Measurements from ENCODE around the gene ZDHHC9.
"Not testable (repeated sequence)": the region's sequence is repeated elsewhere in the genome, so short reads cannot be mapped to it uniquely, and the experiment has no call there.

ZDHHC9 gene

DNA sequence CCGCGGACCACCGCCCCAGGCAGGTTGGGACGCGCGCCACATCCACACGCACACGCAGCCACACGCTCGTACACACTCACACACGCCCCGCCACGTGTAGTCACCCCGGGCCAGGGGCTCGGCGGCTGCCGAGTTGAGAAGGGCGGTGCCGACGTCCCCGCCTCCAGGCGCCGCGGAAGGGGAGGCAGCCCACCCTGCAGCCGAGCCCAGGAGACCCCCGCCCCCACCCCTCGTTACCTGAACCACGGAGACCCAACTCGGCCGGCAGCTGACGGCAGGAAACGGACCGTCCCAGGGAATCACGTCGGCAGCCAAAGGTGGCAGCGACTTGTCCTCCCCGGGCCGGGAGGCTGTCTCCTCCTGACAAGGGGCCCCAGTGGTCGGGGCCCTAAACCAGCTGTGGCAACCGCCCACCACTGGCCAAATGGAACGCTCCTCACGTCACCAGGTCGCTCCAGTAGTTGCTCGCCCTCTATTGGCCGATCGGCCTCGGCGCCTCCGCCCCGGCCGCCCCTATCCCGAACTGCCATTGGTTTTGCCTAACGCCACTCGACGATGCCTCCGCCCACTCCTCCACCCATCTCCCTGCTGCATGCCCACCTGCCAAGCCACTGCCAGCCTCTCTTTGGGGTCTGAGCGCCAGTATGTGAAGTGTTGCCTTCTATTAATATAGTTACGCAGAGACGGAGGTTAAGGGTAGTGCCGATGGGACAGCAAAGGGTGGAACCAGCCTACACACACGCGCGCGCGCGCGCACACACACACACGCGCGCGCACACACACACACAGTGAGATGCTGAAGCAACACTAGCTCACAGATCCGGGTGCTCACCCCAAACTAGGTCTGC is at the start of gene ZDHHC9:
TSS of gene ZDHHC9 (minus strand) at position 428 of the 848 bp plus-strand sequence. CDS start 1,941 bp downstream, outside the sequence.
- DNase-seq (ENCODE audit: low read depth): peak; percentile 74

GRCh38 chrX:129877401-129877800 is 33.7 kb upstream of the ZDHHC9 start:
- DNase-seq (ENCODE audit: low read depth): no peak

DNA sequence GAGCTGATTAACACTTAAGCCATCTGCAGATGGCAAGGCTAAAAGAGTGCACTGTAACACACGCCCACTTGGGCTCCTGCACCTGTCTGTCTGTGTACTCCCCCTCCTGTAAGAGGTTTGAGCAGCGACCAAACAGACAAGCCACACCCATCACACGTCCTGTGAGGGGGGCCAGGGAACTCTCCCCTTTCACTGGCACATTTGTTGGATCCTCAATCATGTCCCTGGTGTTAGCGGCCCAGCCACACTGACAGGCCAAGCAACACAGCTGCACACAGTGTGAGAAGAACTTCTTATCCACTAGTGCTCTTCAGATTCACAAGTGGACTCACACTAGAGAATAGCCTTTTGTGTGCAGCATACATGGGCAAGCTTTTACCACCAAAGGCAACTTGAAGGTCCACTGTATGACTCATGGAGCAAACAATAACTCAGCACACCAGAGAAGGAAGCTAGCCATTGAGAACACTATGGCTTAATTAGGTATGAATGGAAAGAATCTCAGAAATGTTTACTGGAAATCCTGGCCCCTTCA is 33.2 kb upstream of the ZDHHC9 start:
- no peak for DNase-seq (ENCODE audit: low read depth)

GRCh38 chrX:129875669-129876068 is 32.0 kb upstream of the ZDHHC9 start:
- DNase-seq (ENCODE audit: low read depth): no peak

GRCh38 chrX:129872524-129872923 is 28.8 kb upstream of the ZDHHC9 start:
- DNase-seq (ENCODE audit: low read depth): no peak

GRCh38 chrX:129866321-129866720 is 22.6 kb upstream of the ZDHHC9 start:
- not testable (repeated sequence) for DNase-seq (ENCODE audit: low read depth)

- DNase-seq (ENCODE audit: low read depth): not testable (repeated sequence)
Measured at GRCh38 chrX:129859134-129859533, 15.4 kb upstream of the ZDHHC9 start.

DNA sequence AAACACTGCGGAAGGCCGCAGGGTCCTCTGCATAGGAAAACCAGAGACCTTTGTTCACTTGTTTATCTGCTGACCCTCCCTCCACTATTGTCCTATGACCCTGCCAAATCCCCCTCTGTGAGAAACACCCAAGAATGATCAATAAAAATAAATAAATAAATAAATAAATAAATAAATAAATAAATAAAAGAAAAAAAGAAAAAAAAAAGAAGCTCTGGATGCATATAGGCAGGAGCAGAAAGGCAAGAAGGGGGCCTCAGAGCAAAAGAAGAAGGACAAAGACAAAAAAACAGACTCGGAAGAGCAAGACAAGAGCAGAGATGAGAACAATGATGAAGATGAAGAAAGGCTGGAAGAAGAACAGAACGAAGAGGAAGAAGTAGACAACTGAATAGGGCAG is 8.1 kb upstream of the ZDHHC9 start:
- not testable (repeated sequence) for DNase-seq (ENCODE audit: low read depth)

- no peak for DNase-seq (ENCODE audit: low read depth)
Measured at GRCh38 chrX:129846716-129847115, 3.0 kb upstream of the ZDHHC9 start.

GRCh38 chrX:129845616-129846190 is 2.0 kb upstream of the ZDHHC9 start:
- no peak for DNase-seq (ENCODE audit: low read depth)

GRCh38 chrX:129843209-129843458 is 552 bp downstream of the ZDHHC9 start:
- DNase-seq (ENCODE audit: low read depth): no peak

- DNase-seq (ENCODE audit: low read depth): no peak
Measured at GRCh38 chrX:129842510-129843208, 1.0 kb downstream of the ZDHHC9 start.

DNA sequence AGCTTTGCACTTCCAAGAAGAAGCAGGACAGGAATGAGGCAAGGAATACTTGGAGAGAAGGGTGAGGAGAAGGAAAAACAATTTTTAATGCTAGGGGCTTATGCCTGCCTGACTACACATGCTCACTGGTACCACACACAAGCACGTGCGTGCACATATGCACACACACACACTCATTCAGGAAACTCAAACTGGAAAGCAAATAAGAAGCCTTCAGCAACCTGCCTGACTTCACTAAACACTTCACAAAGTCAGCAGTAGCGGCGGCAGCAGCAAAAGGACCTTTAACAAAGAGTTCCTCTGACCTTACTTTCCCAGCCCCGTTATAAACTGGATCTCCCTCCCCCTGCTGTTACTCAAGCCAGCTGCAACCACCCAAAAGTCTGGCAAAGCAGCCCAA is 3.3 kb downstream of the ZDHHC9 start:
- DNase-seq (ENCODE audit: low read depth): no peak

- no peak for DNase-seq (ENCODE audit: low read depth)
Measured at GRCh38 chrX:129836827-129837226, 6.9 kb downstream of the ZDHHC9 start.

DNA sequence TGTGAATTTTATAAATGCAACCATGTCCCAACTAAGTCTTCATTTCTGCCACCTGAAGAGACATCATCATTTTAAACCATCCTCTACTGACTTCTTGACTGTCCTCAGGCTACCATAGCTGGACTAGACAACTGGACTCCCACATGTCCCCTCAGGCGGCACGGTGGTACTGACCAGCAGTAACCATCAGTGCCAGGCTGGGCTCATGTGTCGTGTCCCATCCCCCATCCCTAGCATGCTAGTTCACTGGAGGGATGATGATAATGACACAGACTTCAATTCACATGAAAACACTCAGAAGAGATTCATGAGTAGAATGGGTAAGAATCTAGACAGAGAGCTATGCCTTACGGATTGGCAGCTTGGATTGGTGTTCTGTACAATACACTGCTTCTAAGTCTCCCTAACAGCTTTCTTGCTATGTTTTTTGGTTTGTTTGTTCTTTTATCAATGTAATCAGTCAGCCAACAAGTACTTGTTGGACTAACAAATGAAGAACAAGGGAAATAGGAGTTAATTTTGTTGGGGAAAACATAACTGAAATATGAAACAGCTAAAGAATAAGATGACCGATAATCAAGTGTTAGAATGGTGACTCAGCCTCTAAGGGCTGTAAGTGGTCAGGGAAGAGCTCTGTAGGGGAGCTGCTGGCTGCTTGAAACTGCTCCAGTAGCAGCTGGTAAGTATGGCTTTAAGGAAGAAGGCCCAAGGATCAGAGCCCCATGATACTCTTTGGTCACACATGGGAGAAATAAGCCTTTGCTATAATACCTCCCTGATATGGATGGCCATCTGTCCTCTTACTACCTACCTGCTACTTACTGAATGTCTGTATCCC is 10.3 kb downstream of the ZDHHC9 start:
- DNase-seq (ENCODE audit: low read depth): no peak

DNA sequence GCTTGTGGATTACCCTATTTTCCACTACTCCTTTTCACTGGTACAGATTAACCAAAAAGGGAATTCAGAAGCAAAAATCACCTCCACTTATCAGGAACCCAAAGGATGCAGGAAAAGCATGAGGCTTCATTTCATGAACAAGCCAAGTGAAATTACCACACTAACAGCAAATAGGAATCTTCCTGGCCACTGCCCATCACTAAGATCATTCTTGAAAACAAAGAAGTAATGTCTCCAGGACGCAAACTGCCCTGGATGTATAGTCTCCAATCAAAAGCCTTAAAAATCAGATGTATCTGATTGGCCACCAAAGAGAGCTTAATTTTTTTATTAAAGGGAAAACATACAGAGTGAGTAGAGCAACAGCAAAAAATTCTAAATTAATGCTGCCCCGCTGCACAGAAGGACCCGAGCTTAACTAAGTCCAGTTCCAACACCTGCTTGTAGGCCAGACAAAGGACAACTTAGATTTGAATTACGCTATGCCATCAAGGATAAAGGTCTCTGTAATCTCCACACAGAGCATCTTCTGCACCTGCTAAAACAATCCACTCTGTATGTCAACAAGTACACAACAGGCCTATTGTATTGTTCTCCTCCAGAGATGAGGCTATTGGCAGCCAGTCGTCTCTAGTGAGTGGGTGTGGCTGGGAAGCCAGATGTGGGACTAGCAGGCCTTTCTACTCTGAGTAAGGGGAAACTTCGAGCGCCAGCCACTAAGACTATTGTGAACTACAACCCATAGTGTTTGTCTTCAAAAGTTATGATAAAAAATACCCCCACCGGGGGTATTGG is 12.4 kb downstream of the ZDHHC9 start:
- no peak for DNase-seq (ENCODE audit: low read depth)

DNA sequence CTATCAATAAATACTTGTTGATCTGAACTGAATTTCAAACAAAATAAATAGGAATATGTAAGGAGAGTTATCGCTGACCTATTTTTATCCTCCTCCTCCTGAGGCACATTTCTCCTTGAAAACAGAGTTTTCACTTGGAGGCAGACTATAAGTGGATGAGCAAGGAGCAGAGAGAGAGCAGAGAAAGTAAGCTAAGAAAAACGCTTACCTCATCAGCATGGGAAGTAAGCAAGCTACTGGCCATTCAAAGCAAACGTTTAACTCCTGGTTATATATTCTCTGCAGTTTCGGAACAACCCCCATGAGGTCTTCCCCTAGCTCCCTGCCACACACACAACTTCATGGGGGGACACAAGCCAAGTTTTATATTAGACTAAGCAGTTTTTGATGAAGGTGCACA is 13.2 kb downstream of the ZDHHC9 start:
- no peak for DNase-seq (ENCODE audit: low read depth)

DNA sequence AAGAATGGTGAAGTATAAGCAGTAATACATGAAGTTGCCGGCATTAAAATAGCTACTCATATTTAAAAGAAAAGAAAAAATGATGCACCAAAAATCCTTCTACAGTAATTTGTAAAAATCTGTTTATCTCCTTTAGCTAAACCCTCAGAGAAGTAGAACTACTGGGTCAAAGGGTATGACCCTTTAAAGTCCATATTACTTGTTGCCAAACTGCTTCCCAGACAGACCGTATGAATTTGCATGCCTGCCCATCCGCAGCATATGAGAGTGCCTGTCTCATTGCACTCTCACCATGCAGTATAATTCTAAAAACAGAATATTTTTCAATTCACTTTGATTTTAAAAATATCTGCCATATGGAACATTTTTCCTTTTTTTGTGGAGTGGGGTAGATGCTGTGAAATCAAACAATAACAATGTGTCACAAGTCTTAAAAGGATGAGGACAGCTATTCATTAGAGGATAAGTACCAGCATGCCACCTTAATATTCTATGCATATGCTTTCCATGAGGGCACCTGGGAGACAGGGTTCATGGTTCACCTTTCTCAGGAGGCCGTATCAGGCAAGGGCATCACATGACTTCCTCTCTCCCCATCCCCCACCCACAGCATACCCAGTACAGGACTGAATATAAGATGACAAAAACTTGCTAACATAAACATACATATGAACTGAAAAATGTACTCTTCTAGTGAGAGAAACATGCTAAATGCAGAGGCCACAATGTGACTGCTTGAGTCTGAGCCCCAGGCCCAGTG is 17.8 kb downstream of the ZDHHC9 start:
- DNase-seq (ENCODE audit: low read depth): no peak

GRCh38 chrX:129824620-129825019 is 19.1 kb downstream of the ZDHHC9 start:
- DNase-seq (ENCODE audit: low read depth): no peak

GRCh38 chrX:129823522-129823921 is 20.2 kb downstream of the ZDHHC9 start:
- no peak for DNase-seq (ENCODE audit: low read depth)

DNA sequence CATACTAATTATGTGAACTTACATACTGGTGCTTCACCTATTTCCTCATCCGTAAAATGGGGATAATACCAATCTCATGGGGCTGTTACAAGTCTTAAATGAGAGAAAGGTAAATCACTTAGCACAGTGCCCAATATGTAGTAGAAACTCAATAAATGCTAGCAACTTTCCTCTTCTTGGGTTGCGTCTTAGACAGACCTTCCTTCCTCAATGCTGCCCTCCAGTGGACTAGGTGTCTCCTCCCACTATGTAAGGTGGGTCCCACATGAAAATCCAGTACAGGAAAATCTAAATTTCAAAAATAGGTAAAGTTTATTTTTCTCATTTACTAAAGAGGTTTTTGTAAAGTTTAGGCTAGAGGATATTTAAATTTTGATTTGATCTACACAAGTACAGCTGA is 20.6 kb downstream of the ZDHHC9 start:
- DNase-seq (ENCODE audit: low read depth): peak; percentile 20
